K562 (cell line): ENCODE results near the gene AQR. TPM values are rescaled to one million over a fixed set of nuclear protein-coding genes. Genes with fewer than 3 reads are reported as not detected.

Source experiments
- ATAC-seq: fragments of 200-7000 bp; cut with Tn5 transposase; 3 replicates; pipeline ENCODE4 v1.9.1; 2020; ENCODE audit warnings: moderate library complexity
- BruUV-seq: library from RNA; stranded (reverse); fragments of 400-500 nt; replicated peaks from 2 replicates; lab custom pipeline; 2021; lab: Mats Ljungman, UMichigan
- CTCF ChIA-PET: fragments of 300-600 bp; formaldehyde crosslinking; extraction: SDS; loops from one replicate; lab custom pipeline; 2021; ENCODE audit warnings: low intra/inter-chr PET ratio; lab: Yijun Ruan, JAX
- POLR2A ChIA-PET: fragments of 300-600, 350-650 bp; sonication (Branson Sonifier 250); formaldehyde crosslinking; extraction: SDS; loops from one replicate; lab custom pipeline; 2021; ENCODE audit warnings: antibody characterized with exemption, inconsistent platforms; lab: Yijun Ruan, JAX
- DNase-seq, 4 experiments: peaks; one replicate each; pipeline versions ENCODE4 v3.0.0 to v3.0.0-alpha.2; 2011 to 2018; ENCODE audit warnings: low spot score in 3 of 4, mixed read lengths in 3 of 4; ENCODE audit errors: extremely low read depth in 1 of 4
- FAIRE-seq: peaks from 2 replicates; lab custom pipeline; 2011; peaks lifted over from hg19 to GRCh38; lab: Jason Lieb, UNC
- H2AFZ ChIP-seq: 2 replicates; pipeline ENCODE4 v1.6.0; 2011; ENCODE audit warnings: low read depth, low read length, control low read depth, inconsistent platforms
- H3K27ac ChIP-seq: fragments of 200-600 bp; 3 replicates; pipeline ENCODE4 v1.8.0; 2011; ENCODE audit warnings: low read depth, mild to moderate bottlenecking, control low read depth, inconsistent platforms, low read length, moderate library complexity, mixed read lengths; ENCODE audit errors: extremely low read depth
- H3K27me3 ChIP-seq, 2 experiments: fragments of 300-600 bp in 1 of 2; 2 replicates in 1 of 2; 3 replicates in 1 of 2; pipeline versions ENCODE4 v1.6.0 to v1.8.0; 2011; ENCODE audit warnings: inconsistent platforms in 2 of 2, low read length in 2 of 2, mild to moderate bottlenecking in 1 of 2, mixed read lengths in 1 of 2, moderate library complexity in 1 of 2; ENCODE audit not compliant: control insufficient read depth in 2 of 2, insufficient read depth in 2 of 2
- H3K36me3 ChIP-seq: fragments of 300-600 bp; 3 replicates; pipeline ENCODE4 v1.8.0; 2011; ENCODE audit warnings: mild to moderate bottlenecking, low read length, inconsistent platforms; ENCODE audit not compliant: control insufficient read depth, insufficient read depth
- H3K4me1 ChIP-seq, 2 experiments: fragments of 200-600 bp in 1 of 2; replicated peaks in 1 of 2; 2 replicates in 1 of 2; 3 replicates in 1 of 2; pipeline versions ENCODE4 v1.5.1 to v1.8.0; 2011; ENCODE audit warnings: inconsistent platforms in 2 of 2, low read length in 2 of 2, mild to moderate bottlenecking in 1 of 2, mixed read lengths in 1 of 2, moderate library complexity in 1 of 2; ENCODE audit not compliant: control insufficient read depth in 2 of 2, insufficient read depth in 2 of 2
- H3K4me2 ChIP-seq: 2 replicates; pipeline ENCODE4 v1.6.1; 2011; ENCODE audit warnings: low read length, control low read depth, inconsistent platforms, mixed read lengths; ENCODE audit not compliant: insufficient read depth
- H3K4me3 ChIP-seq: fragments of 200-600 bp; sonication (generic), shearing (Covaris generic); 2 replicates; pipeline ENCODE4 v1.5.1; 2016; ENCODE audit warnings: control low read depth, inconsistent platforms
- H3K79me2 ChIP-seq: fragments of 200-600 bp; 3 replicates; pipeline ENCODE4 v1.8.0; 2011; ENCODE audit warnings: low read length, inconsistent platforms; ENCODE audit not compliant: control insufficient read depth, insufficient read depth
- H3K9ac ChIP-seq, 2 experiments: 2 replicates each; pipeline versions ENCODE4 v1.6.0 to v1.6.1; 2011; ENCODE audit warnings: low read depth in 2 of 2, low read length in 2 of 2, control low read depth in 1 of 2, inconsistent platforms in 1 of 2, mild to moderate bottlenecking in 1 of 2, mixed read lengths in 1 of 2; ENCODE audit not compliant: insufficient read depth in 1 of 2
- H3K9me1 ChIP-seq: one replicate; pipeline ENCODE4 v1.6.0; 2011; ENCODE audit warnings: inconsistent platforms, mild to moderate bottlenecking, low read length, moderate library complexity; ENCODE audit not compliant: control insufficient read depth, insufficient read depth
- H3K9me3 ChIP-seq: replicated peaks from 2 replicates; pipeline ENCODE4 v1.5.1; 2011; ENCODE audit warnings: low read depth, low read length, inconsistent platforms; ENCODE audit not compliant: control insufficient read depth, insufficient read depth
- H4K20me1 ChIP-seq: replicated peaks from 2 replicates; pipeline ENCODE4 v1.6.1; 2011; ENCODE audit warnings: low read length, inconsistent platforms, mixed read lengths; ENCODE audit not compliant: control insufficient read depth, insufficient read depth
- ATF4 ChIP-seq: fragments of 450-650 bp; formaldehyde crosslinking; IDR thresholded peaks from 2 replicates; pipeline ENCODE4 v1.4.0; 2022; ENCODE audit warnings: mild to moderate bottlenecking, moderate library complexity
- CBX1 ChIP-seq: sonication (generic); IDR thresholded peaks from 2 replicates; pipeline ENCODE4 v1.6.1; 2016; ENCODE audit warnings: antibody characterized with exemption, low read depth, mild to moderate bottlenecking
- CBX3 ChIP-seq, 2 experiments: IDR thresholded peaks; 1 replicate in 1 of 2; 2 replicates in 1 of 2; pipeline ENCODE4 v1.6.1; 2012; ENCODE audit warnings: inconsistent platforms in 2 of 2, low read length in 2 of 2, borderline replicate concordance in 1 of 2, control low read depth in 1 of 2
- CBX5 ChIP-seq: IDR thresholded peaks from 2 replicates; pipeline ENCODE4 v1.6.1; 2014; ENCODE audit warnings: low read depth, borderline replicate concordance
- COPS2 ChIP-seq: fragments of 450-650 bp; conservative IDR thresholded peaks from 2 replicates; pipeline ENCODE4 v1.6.1; 2016; ENCODE audit warnings: mild to moderate bottlenecking, moderate library complexity
- ELK3 ChIP-seq: fragments of 450-650 bp; formaldehyde crosslinking; IDR thresholded peaks from 2 replicates; pipeline ENCODE4 v1.4.0; 2020; ENCODE audit warnings: mild to moderate bottlenecking
- ETS2 ChIP-seq: IDR thresholded peaks from 2 replicates; pipeline ENCODE4 v1.6.1; 2016; ENCODE audit warnings: borderline replicate concordance, missing genetic modification characterization, mild to moderate bottlenecking, moderate library complexity, missing compliant biosample characterization; ENCODE audit not compliant: poor library complexity, severe bottlenecking
- FOXA3 ChIP-seq, 2 experiments: fragments of 450-650 bp in 1 of 2; sonication (generic) in 1 of 2; formaldehyde crosslinking; IDR thresholded peaks in 1 of 2; conservative IDR thresholded peaks in 1 of 2; 2 replicates each; pipeline versions ENCODE4 v1.4.0 to v1.8.0; 2020 to 2022; ENCODE audit warnings: mild to moderate bottlenecking in 2 of 2, missing genetic modification reagents in 1 of 2
- MED1 ChIP-seq: sonication (generic); formaldehyde crosslinking; IDR thresholded peaks from 2 replicates; pipeline ENCODE4 v1.8.1; 2023; ENCODE audit warnings: missing genetic modification reagents, borderline replicate concordance
- RBM15 ChIP-seq: fragments of 200-400 bp; formaldehyde crosslinking; IDR thresholded peaks from 2 replicates; pipeline ENCODE4 v1.6.1; 2018; ENCODE audit warnings: mild to moderate bottlenecking, low read length, moderate library complexity; ENCODE audit not compliant: insufficient read depth
- TCF7L2 ChIP-seq: fragments of 150-350 bp; IDR thresholded peaks from 2 replicates; pipeline ENCODE4 v1.6.1; 2016; ENCODE audit warnings: low read depth, mild to moderate bottlenecking, low read length, moderate library complexity
- TRIM28 ChIP-seq: fragments of 450-650 bp; IDR thresholded peaks from 2 replicates; pipeline ENCODE4 v1.6.1; 2017
- ZNF280A ChIP-seq: fragments of 450-650 bp; IDR thresholded peaks from 2 replicates; pipeline ENCODE4 v1.6.1; 2018; ENCODE audit warnings: mild to moderate bottlenecking, low read depth; ENCODE audit not compliant: partially characterized antibody
- WGBS: fragments of 100-300 bp; shearing (Covaris generic); methylation state at CpG from one replicate; pipeline ENCODE4 v1.1.6; 2016; ENCODE audit warnings: low coverage, mixed read lengths; ENCODE audit not compliant: insufficient coverage; ENCODE audit errors: missing lambda C conversion rate; 5-methylcytosine and 5-hydroxymethylcytosine counted together
- in situ Hi-C: fragments of 300-500 bp; cut with MboI; formaldehyde crosslinking; loops from 4 replicates; pipeline ENCODE4 v1.15.0; 2018; ENCODE audit warnings: inconsistent platforms, mixed read lengths
- intact Hi-C: fragments of 100-400 bp; cut with micrococcal nuclease; formaldehyde crosslinking; loops from 2 replicates; pipeline ENCODE4 v1.14.2; 2022
- polyA plus RNA-seq, 8 experiments: library from polyadenylated mRNA; depleted of rRNA in 4 of 8; stranded (reverse) in 5 of 8; unstranded in 3 of 8; fragments of >200 nt; fragmentation: Nextera tagmentation in 2 of 8; fragmentation: Illumina TruSeq in 1 of 8; extraction: Ambion mirVana in 2 of 8; extraction: Trizol in 1 of 8; gene quantifications; 2 replicates each; pipeline versions ENCODE4 v1.2.1 to v1.2.3, GENCODE V29; 2011 to 2014; ENCODE audit warnings: inconsistent platforms in 1 of 8, missing spikeins in 1 of 8
- total RNA-seq, 7 experiments: library from RNA; depleted of rRNA in 6 of 7; stranded (reverse); fragments of >200 nt in 6 of 7; fragmentation: Illumina TruSeq in 2 of 7; extraction: Trizol in 2 of 7; gene quantifications; 2 replicates each; pipeline versions ENCODE4 v1.2.1 to v1.2.3, GENCODE V29; 2011 to 2021; ENCODE audit warnings: low replicate concordance in 1 of 7
- TF ChIP-seq, protein P1 (sequence below): sonication (generic); formaldehyde crosslinking; IDR thresholded peaks from 2 replicates; pipeline ENCODE4 v1.8.0; 2022; ENCODE audit warnings: missing genetic modification reagents, mild to moderate bottlenecking, moderate library complexity, borderline replicate concordance

Gene AQR
- total and polyA plus RNA-seq, 9 of the 15 experiments (the other 6 are each of a cell fraction or from before 2014, with no cell fraction given) = 22.0 to 62.9 (median 39.3) TPM

DNA sequence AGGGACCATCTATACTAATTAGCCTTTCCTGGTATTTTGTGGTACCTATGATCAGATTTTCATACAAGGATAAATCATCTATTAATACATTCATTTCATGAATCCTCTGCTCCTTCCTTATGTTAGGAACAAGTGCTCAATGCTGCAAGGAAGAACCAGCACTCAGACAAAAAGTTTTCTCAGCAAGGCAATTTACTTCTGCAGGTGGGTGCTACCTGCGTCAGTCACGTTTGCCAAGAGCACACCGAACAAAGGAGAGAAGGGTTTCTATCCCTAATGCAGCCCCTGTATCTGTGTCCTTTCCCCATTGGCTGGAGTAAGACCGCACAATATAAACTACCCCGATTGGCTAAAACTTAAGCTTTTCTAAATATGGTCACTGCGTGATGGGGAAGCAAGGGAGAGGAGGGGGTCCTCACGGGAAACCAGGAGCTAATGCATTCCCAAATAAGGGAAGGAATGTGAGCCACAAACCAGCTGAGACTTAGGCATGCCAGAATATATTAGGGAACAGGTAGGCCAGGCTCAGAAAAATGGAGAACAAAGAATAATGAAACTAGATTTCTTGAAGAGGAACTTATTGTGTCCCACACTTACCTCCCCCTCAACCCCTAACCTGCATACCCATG, 76.5 kb downstream of the AQR start:
- in situ Hi-C loops = no loop called here
- H3K9ac ChIP-seq = no peak overlapping the region
- intact Hi-C loops = no loop called here
- no peaks in the 10 kb centered on the region for H3K4me1 ChIP-seq
- WGBS = 78% methylated on average over 7 of the region's 7 CpGs
- ChIA-PET POLR2A (no interaction called here), CTCF (no interaction called here)
- no peak overlapping the region for H3K27ac ChIP-seq
- H3K9me1 ChIP-seq = no peaks in the 10 kb centered on the region
- DNase-seq = no peak
- H3K79me2 ChIP-seq = no peaks in the 10 kb centered on the region
- H3K4me2 ChIP-seq = no peak overlapping the region
- H2AFZ ChIP-seq = no peak overlapping the region
- H4K20me1 ChIP-seq = no peaks in the 10 kb centered on the region
- peaks cover 13% of the 10 kb centered on the region for H3K9me3 ChIP-seq
- FAIRE-seq = no peak
- H3K4me3 ChIP-seq = no peak overlapping the region
- BruUV-seq = no TSS peak
- H3K36me3 ChIP-seq = peaks cover 89% of the 10 kb centered on the region
- no peak for ATAC-seq
- no peaks in the 10 kb centered on the region for H3K27me3 ChIP-seq
- TF ChIP-seq TCF7L2 = no peak
- TF ChIP-seq CBX5 = 0 out of 2 replicates have a peak, but pooled peaks have one; percentile 37
- no peak for TF ChIP-seq RBM15
- TF ChIP-seq CBX1 = 0 out of 2 replicates have a peak, but pooled peaks have one; percentile 42
- TF ChIP-seq ATF4 = no peak
- 0 out of 2 replicates have a peak, but pooled peaks have one; percentile 27 for TF ChIP-seq TRIM28
- TF ChIP-seq FOXA3 (CRISPR knock-in tag; conservative IDR thresholded peaks at IDR 0.05 in 1 of 2, IDR thresholded peaks at IDR 0.05 in 1 of 2) = no peak
- TF ChIP-seq MED1 (CRISPR knock-in tag) = no peak
- peak; percentile 72 for TF ChIP-seq ZNF280A
- TF ChIP-seq CBX3 (IDR thresholded peaks at IDR 0.05; ENCODE audit: borderline replicate concordance in 1 of 2, low read length in 2 of 2) = peak in 1 of 2 experiments; percentile 92; a peak in 2 of 3 replicates
- no peak for TF ChIP-seq ELK3
- no peak for TF ChIP-seq ETS2
- no peak for TF ChIP-seq COPS2
- TF ChIP-seq, protein P1, sequence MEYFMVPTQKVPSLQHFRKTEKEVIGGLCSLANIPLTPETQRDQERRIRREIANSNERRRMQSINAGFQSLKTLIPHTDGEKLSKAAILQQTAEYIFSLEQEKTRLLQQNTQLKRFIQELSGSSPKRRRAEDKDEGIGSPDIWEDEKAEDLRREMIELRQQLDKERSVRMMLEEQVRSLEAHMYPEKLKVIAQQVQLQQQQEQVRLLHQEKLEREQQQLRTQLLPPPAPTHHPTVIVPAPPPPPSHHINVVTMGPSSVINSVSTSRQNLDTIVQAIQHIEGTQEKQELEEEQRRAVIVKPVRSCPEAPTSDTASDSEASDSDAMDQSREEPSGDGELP (CRISPR knock-in tag) = no peak
